Erythroblast (primary cell): ENCODE measurements around the gene FBXO8.

Source experiments
- GATA1 ChIP-seq: IDR thresholded peaks from 2 replicates; pipeline ENCODE4 v1.6.1; 2011; ENCODE audit warnings: low read depth, mild to moderate bottlenecking, control low read depth, low read length, moderate library complexity
- POLR2A ChIP-seq: IDR thresholded peaks from 2 replicates; pipeline ENCODE4 v1.6.1; 2011; ENCODE audit warnings: mild to moderate bottlenecking, low read length

DNA sequence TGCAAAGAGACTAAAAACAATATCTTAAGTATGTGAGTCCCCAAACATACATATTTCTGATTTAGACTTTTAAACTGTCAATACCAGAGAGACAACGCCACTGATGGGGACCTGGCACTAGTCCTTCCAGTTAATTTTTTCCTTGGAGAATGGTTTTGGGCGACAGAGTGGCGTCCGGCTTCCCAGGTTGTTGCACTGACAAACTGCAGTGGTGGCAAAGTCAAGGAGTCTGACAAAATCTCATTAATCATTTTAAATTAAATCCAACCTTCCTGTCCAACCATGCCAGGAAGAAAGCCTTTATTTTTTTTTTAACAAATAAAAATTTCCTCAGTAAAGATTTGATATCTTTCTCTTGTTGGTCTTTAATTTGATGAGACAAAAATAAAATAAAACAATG, 52.8 kb downstream of the FBXO8 start:
- no peak for TF ChIP-seq POLR2A
- no peak for TF ChIP-seq GATA1
